Stimulated activated CD4-positive, alpha-beta T cell treated with anti-CD3 and anti-CD28 coated beads, Interleukin-12 subunit alpha, Interleukin-12 subunit beta, amount 100 ng/mL, for 24 hours (primary cell): ENCODE results near the gene ZDHHC9.
A peak's percentile ranks its signal among the peaks of the same experiment; 100 is the strongest.

Experiments
- DNase-seq, 2 experiments: peaks; one replicate each; pipeline ENCODE4 v3.0.0-alpha.2; 2020; ENCODE audit warnings: low read depth in 2 of 2

Gene ZDHHC9

DNA sequence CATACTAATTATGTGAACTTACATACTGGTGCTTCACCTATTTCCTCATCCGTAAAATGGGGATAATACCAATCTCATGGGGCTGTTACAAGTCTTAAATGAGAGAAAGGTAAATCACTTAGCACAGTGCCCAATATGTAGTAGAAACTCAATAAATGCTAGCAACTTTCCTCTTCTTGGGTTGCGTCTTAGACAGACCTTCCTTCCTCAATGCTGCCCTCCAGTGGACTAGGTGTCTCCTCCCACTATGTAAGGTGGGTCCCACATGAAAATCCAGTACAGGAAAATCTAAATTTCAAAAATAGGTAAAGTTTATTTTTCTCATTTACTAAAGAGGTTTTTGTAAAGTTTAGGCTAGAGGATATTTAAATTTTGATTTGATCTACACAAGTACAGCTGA, 20.6 kb downstream of the ZDHHC9 start:
- no peak for DNase-seq

DNA sequence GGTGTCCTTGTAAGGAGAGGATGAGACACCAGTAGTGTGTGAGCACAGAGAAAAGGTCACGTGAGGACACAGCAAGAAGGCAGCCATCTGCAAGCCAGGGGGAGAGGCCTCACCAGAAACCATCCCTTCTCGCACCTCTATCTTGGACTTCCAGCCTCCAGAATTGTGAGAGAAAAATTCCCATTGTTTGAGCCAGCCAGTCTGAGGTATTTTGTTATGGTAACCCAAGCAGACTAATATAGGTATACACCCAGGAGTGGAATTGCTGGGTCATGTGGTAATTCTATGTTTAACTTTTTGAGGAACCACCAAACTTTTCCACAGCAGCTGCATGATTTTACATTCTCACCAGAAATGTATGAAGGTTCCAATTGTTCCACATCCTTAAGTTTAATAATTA, 25.6 kb downstream of the ZDHHC9 start:
- no peak for DNase-seq

DNA sequence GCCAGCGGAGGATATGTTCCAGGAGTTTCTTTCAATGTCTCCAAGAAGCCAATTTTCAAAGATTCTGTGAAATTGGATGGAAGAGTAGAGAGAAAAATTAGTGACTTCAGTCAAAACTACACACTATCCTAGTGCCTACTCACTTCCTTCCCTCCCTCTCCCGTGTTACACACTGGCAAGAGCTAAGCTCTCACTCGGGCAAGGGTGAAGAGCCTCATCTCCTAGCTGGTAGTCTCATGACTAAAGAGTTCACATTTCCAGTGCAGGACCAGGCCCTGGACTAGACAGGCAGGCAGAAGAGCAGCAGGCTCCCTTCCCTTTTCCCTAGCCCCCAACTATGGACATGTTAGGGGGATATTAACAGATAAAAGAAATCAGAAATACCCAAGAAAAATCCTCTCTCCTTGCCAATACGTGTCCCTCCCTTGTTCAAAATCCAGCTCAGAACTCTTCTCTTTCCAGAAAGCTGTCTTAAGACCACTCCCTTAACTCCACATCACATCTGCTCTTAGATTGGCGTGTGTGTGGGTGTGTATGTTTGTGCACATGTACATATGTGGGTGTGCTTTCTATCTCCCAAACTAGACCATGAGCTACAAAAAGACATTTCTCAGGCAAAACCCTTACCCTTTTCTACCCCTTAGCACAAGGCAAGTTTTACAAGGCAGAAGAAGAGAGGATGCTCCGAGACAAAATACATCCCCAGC, 29.9 kb downstream of the ZDHHC9 start:
- DNase-seq: no peak

DNA sequence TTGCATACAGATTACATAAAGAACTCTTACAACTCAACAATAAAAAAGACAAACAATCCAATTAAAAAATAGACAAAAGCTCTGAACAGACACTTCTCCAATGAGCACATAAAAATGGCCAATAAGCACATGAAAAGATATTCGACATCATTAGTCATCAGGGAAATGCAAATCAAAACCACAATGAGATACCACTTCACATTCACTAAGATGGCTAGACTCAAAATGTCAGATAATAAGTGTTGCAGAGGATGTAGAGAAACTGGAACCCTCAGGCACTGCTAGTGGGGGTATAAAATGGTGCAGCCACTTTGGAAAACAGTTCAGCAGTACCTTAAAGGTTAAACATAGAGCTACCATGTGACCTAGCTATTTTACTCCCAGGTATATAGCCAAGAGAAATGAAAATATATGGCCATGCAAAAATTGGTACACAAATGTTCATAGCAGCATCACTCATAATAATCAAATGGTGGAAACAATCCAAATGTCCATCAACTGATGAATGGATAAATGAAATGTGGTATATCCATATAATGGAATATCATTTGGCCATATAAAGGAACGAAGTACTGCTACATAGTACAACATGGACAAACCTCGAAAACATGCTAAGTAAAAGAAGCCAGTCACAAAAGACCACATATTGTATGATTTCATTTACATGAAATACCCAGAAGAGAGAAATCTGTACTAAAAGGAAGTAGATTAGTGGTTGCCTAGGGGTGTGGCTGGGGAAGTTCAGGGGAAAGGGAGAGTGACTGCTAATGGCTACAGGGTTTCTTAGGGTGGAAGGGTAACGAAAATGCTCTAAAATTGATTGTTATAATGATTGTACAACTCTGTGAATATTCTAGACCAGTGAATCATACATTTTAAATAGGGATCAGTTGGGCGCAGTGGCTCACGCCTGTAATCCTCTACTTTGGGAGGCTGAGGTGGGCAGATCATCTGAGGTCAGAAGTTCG, 34.6 kb downstream of the ZDHHC9 start:
- no peak for DNase-seq

DNA sequence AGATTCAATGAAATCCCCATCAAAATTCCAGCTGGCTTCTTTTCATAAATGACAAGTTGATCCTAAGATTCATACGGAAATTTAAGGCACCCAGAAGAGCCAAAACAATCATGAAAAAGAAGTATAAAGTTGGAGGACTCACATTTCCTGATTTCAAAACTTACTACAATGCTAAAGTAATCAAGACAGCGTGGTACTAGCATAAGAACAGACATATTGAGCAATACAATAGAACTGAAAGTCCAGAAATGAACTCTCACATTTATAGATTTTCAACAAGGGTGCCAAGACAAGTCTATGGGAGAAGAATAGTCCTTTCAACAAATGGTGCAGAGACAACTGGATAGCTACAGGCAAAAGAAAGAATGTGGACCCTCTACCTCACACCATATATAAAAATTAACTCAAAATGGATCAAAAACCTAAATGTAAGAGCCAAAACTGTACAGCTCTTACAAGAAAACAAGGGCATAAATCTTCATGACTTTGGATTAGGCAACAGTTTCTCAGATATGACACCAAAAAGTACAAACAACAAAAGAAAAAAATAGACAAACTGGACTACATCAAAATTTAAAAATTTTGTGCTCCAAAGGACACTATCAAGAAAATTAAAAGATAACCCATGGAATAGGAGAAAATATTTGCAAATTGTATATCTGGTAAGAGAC, 35.4 kb downstream of the ZDHHC9 start:
- DNase-seq: no peak

DNA sequence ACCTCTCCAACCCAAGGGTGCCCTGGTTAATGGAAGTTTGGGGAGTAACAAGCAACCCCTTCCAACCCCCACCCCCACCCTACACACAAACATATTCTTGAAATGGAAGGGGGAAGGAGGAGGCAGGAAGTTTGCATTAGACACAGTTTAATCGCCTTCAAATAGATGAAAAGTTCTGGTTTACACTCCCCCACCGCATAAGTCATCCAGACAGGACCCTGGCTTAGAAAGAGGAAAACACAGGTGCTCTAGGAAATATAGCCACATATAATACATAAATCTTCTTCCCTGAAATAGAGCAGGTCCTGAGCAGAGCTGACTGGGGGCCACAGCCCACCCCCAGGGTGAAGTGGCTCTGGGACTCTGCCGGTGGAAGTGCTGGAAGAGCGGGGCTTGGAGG, 38.9 kb downstream of the ZDHHC9 start:
- no peak for DNase-seq

DNA sequence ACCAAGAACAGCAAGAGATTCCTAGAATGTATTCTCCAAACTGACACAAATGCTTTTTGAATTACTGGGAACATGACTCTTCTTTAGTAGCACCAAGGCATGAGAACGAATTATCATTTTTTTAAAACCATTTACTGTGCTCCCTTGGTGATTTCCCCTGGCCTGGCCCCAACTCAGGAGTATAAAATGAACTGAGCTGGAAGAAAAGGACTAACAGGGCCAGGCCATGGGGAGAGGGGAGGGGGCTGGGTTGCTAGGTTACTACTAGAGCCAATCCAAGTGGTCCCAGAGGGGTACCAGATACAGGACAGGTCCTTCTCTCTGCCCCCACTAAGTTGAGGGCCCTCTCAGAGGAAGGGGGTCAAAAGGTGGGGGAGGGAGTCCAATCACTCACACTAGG, 40.8 kb downstream of the ZDHHC9 start:
- DNase-seq: no peak

DNA sequence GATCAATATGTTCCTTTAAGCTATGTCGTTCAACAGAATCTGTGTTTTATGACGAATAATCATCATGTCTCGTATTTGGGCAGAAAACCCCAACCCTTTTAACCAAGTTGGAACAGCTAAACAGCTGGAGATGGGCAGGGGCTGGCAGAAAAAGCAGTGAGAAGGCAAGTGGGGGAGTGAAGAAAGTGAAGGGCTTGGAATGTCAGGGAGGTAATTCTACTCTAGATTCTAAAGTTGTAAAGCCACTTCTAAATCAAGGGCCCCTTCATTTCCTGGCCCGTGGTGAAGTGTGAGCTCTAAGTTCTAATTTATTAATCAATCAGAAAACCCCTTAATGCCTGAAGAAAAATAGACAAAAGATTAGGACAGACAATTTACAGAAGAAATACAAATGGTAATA, 43.5 kb downstream of the ZDHHC9 start:
- no peak for DNase-seq

DNA sequence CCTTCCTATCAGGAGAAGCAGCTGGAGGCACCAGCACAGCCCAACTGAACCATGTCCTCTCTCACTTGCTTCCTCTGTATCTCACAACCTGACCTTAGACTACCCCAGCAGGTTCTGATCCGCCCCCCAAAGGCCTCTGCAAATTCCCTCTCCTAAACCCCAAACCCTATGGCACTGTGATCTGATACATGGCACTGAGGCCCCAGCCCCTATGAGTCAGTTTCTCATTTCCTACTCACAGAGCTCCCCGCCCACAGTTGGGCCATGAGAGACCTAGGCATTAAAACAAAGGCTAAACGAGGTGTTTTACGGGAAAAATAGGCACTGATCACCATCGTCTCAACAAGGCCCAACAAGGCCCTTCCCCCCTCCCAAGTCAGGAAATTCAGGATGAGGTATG, 44.8 kb downstream of the ZDHHC9 start:
- peak in 1 of 2 experiments; percentile 34 for DNase-seq

DNA sequence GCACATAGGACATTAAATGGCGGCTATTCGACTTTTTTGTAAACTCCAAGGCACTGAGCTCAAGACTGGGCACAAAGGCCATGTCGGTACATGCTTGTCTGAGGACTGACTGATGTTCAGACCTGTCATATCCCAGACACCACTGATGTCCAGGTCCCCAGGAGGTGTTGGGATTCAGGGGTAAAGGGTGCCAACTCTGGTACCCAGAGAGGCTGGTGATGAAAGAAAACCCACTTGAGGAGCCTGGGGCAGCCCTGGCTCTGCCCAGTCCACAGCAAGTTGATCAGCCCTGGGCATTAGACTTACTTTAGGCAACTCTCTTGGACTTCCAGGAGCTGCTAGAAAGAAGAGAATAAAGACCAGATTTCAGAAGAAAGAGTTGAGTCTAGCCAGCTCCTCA, 45.2 kb downstream of the ZDHHC9 start:
- no peak for DNase-seq

DNA sequence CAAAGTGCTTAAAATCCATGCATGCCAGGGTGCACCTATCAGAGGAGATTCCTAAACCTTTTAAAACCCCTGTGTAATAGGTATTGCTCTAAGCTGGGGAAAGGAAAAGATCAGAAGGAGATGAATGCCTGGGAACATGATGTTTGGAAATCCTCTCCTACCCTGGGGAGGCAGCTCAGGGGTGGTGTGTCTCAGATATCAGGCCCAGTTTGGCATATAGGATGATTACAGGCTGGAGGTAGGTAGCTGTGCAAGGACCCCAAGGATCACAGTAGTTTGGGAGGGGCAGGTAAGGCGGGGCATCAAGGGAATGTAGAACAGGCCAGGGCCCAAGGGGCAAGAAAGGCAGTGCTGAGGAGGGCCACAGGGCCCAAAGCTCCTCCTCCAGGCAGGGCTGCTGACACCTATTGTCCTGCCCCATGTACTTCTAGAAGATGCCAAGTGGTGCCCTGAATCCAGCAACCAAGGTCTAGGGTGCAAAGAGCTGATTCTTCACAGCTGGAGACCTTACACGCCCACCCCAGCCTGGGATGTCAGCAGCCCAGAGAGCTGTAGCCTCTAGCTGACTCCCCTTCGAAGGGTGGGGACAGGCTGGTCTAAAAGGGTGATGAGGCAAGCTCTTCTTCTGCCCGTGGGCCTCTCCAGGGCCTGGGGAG, 46.3 kb downstream of the ZDHHC9 start:
- DNase-seq: no peak

DNA sequence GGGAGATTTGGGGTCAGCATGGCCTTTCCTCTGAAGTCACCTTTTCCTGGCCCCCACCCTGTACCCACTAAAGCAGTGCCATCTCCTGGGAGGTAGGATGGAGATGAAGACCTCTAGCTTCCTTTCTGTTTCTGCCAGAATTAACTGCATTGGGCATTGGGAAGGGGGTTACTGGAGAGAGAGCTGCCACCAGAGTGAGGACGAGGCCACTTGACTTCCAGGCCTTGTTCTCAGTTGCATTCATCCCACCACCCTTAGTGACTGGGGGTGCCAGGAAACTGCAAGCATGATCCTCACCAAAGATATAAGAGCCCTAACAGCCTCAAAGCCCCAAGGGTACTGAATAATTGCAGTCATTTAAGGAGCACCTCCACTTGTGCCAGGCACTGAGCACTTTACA, 48.1 kb downstream of the ZDHHC9 start:
- no peak for DNase-seq

DNA sequence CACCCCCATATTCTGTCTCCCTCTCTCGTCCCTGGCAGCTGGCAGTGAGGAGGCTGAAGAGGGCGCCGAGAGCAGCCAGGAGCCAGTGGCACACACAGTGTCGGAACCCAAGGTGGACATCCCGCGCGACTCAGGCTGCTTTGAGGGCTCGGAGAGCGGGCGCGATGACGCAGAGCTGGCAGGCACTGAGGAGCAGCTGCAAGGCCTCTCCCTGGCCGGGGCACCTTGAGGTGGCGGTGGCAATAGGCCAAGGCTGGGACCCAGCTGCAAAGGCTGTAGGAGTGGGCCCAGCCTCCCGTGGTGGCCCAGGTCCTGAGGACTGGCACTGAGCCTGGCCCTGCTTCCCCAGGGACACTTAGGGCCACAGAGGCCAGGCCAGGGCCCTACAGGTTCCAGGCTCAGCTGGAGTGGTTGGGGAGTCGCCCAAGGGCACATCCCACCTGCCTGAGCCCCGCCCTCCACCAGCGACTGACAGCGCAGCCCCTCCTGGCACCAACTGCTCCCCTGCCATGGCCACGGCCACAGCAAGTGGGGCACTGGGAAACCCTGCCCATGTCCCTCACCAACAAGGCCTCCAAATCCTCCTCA, 50.0 kb downstream of the ZDHHC9 start:
- no peak for DNase-seq

DNA sequence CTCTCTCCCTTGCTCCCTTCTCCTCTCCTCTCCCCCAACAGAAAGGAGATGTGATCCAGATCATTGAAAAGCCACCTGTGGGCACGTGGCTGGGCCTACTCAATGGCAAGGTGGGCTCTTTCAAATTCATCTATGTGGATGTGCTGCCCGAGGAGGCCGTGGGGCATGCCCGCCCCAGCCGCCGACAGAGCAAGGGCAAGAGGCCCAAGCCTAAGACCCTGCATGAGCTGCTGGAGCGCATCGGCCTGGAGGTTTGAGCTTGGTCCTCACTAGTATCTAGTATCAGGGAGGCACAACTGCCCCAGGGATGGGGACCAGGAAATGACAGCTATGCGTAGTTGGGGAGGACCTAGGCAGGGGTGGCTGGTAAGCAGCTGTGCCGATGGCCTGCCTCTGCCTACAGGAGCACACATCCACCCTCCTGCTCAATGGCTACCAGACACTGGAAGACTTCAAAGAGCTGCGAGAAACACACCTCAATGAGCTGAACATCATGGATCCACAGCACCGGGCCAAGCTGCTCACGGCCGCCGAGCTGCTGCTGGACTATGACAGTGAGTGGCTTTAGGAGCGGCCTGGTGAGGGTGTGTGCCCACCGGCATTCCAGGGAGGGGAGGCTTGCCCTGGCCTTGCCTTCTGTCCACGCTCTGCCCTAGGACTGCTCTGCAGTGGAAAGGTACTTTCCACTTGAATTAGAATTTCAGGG, 50.9 kb downstream of the ZDHHC9 start:
- no peak for DNase-seq

DNA sequence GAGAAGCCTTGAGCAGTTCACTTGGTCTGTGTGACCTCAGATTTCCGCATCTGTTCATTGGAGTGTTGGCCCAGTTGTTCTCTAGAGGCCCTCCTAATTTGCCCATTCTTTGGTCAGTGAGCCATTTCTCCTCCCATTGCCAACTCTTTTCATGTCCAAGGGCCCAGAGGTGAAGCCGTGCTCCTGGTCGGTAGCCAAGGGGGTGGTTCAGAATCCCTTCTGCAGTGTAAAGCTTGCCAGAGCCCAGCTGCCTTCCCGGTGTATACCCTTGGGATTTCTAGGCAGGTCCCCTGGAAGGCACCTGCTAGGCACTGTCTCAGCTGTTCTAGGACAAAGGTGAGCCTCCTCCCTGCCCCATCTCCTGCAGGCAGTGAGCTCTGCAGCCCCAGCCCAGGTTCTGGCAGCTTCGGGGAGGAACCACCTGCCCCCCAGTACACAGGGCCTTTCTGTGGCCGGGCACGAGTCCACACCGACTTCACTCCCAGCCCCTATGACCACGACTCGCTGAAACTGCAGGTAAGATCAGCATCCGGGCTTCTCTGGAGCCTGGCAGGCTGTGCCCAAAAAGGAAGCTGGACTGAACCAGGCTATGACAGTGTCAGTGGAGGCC, 51.6 kb downstream of the ZDHHC9 start:
- DNase-seq: no peak

DNA sequence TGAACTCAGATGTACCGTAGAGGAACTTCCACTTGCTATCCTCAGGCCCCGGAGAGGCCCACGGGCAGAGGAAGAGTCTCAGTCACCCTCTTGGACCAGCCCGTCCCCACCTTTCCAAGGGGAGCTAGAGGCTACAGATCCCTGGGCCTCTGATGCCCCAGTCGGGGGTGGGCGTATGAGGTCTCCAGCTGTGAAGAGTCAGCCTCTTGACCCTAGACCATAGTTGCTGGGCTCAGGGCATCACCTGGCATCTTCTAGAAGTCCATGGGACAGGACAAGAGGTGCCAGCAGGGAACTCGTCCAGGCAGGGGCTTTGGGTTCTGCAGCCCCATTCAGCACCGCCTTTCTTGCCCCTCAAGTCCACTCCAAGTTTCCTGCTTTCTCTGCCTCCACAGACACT, 52.4 kb downstream of the ZDHHC9 start:
- DNase-seq: no peak

DNA sequence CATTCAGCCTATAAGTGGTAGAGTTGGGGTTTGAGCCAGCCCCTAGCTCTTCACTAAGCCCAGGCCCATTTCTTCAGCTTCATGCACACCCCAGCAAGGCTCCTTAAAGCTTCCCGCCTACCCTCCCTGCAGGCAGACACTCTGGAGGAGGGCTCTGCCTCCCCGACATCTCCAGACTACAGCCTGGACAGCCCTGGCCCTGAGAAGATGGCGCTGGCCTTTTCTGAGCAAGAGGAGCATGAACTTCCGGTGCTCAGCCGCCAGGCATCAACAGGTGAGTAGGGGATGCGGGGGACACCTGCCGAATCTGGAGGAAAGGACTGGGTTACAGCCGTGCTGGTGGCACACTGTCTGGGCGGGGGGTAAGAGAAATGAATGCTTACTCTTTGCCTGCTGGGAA, 52.9 kb downstream of the ZDHHC9 start:
- DNase-seq: no peak

DNA sequence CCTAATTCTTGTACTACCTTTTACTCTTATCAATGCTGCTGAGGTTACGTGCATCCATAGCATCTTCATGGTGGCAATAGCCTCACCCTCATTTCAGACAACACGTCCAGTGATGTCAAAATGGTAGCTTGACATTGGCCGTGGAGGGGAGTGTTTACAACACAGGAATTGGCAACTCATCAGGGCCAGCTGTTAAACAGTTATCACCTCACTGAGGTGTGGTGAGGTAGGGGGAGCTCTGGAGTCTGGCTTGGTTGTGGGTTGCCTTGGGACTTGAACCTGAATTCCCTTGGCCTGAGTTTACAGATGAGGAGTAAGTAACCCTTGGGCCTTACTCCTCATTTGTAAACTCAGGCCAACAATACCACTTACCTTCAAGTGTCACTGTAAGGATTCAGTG, 53.5 kb downstream of the ZDHHC9 start:
- DNase-seq: no peak

DNA sequence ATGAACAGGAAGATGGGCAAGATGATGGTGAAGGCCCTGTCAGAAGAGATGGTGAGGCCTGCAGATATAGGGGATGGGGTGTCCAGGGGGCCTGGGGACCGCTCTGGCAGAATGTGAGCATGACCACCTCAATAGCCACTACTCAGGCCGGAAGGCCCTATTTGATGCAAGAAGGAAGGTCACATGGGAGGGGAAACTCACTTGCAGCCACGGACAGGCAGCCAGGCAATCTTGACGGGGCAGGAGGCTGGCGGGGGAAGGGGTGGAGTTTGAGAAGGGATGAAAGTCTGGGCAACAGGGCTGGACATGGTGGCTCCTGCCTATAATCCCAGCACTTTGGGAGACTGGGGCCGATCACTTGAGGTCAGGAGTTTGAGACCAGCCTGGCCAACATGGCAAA, 55.2 kb downstream of the ZDHHC9 start:
- no peak for DNase-seq

DNA sequence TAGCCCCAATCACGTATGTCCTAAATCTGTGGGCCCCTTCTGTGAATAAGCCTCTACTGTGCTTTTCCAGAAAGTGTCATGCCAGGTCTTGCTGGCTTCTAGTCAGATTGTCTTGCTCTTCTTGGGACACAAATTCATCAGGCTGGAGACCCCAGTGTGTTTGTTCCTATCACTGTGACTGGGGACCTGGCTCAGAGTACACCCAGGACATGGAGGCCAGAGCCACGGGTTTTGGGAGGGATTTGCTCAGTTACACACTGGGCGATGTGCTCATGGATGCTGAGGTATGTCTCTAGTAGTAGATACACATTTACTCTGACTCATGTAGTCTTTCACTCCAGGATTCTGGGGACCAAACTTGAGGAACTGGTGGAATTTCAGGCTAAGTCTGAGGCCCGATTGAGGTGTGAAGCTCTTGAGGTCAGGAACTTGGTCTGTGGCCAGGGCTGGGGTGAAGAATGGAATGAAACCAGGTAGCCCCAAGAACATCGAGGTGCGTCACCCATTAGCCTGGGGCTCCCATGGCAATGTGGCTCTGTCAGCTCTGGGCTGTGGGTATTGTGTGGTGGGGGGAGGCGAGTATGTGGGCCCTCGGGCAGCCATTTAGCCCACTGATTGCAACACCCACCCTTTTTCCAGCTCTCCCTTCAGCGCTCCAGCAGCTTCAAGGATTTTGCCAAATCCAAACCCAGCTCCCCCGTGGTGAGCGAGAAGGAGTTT, 56.2 kb downstream of the ZDHHC9 start:
- no peak for DNase-seq
